HUDEP-2 (cell line): ENCODE results near the gene KLHL41.
"Not testable (repeated sequence)": the region's sequence is repeated elsewhere in the genome, so short reads cannot be mapped to it uniquely, and the experiment has no call there.

Experiments used
- DNase-seq, 76 experiments: peaks; one replicate each; lab custom pipeline; 2025; ENCODE audit not compliant: unreplicated experiment in 76 of 76; lab: John Stamatoyannopoulos, UW

The KLHL41 gene

GRCh38 chr2:169570752-169571151, 61.2 kb downstream of the KLHL41 start:
- DNase-seq, result not testable (repeated sequence)

DNA sequence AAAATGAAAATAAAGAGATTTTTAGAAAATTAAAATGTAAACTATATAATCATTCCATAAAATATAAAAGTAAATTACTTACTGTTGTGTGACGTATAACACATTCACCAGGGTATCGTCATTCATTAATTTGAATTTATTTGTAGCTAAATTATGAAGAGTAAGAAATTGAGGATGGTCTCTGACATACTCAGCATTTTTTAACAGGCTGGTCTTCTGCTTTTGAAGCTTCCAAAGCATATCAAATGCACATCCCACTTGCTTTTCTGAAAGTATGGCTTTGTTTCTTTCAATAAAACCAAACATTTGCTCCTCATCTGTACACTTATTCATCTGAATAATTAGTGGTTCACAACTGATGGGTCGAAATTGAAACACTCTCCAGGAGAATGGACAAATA, 62.1 kb downstream of the KLHL41 start:
- DNase-seq, result no peak

DNA sequence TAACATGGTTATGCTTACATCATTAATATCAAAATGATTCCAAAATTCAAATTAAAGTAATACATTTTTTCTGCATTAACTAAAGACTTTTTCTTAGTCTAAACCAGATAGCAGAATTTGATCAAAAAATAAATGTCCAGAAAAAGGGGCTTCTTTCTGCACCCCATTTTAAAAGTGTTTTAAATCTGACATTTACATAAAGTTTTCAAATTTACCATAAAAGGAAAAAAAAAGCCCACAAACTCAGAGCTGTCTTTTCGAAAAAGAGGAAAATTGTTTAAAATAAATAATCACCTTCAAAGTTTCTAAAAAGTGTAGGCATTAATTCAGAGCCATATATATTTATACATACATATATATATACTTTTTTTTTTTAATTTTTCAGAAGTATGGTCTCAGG, 62.7 kb downstream of the KLHL41 start:
- no peak for DNase-seq

- no peak for DNase-seq
Observed at GRCh38 chr2:169572821-169573159, 63.3 kb downstream of the KLHL41 start.

GRCh38 chr2:169573160-169573973, 63.9 kb downstream of the KLHL41 start, which contains the start of gene FASTKD1:
Gene FASTKD1 (minus strand): TSS chr2:169573865. CDS start chr2:169572029, 1,836 bp downstream.
- DNase-seq, result peak; percentile 27 to 95 (median 88)

- DNase-seq, result no peak
Observed at GRCh38 chr2:169573974-169574299, 64.4 kb downstream of the KLHL41 start.

GRCh38 chr2:169574539-169574938, 65.0 kb downstream of the KLHL41 start:
- not testable (repeated sequence) for DNase-seq

DNA sequence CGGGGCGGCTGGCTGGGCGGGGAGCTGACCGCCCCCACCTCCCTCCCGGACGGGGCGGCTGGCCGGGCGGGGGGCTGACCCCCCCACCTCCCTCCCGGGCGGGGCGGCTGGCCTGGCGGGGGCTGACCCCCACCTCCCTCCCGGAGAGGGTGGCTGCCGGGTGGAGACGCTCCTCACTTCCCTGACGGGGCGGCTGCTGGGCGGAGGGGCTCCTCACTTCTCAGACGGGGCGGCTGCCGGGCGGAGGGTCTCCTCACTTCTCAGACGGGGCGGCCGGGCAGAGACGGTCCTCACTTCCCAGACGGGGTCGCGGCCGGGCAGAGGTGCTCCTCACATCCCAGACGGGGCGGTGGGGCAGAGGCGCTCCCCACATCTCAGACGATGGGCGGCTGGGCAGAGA, 65.8 kb downstream of the KLHL41 start:
- not testable (repeated sequence) for DNase-seq
